ENCODE measurements around the gene RBM7. TPM values are rescaled to one million over a fixed set of nuclear protein-coding genes. Genes with fewer than 3 reads are reported as not detected.

The RBM7 gene
- total RNA-seq, 1 experiment from 2014 or later: 41.1 TPM

GRCh38 chr11:114386131-114386530, 14.3 kb upstream of the RBM7 start:
- ChIA-PET POLR2A (ENCODE audit: low non-redundant PET) (no interaction called here), CTCF (no interaction called here)
- H3K4me1 ChIP-seq (ENCODE audit: insufficient read depth, low read length, poor library complexity, severe bottlenecking): no peaks in the 10 kb centered on the region
- no peaks in the 10 kb centered on the region for H3K9me3 ChIP-seq (ENCODE audit: low read depth, low read length, poor library complexity, severe bottlenecking)
- TF ChIP-seq, protein P1, sequence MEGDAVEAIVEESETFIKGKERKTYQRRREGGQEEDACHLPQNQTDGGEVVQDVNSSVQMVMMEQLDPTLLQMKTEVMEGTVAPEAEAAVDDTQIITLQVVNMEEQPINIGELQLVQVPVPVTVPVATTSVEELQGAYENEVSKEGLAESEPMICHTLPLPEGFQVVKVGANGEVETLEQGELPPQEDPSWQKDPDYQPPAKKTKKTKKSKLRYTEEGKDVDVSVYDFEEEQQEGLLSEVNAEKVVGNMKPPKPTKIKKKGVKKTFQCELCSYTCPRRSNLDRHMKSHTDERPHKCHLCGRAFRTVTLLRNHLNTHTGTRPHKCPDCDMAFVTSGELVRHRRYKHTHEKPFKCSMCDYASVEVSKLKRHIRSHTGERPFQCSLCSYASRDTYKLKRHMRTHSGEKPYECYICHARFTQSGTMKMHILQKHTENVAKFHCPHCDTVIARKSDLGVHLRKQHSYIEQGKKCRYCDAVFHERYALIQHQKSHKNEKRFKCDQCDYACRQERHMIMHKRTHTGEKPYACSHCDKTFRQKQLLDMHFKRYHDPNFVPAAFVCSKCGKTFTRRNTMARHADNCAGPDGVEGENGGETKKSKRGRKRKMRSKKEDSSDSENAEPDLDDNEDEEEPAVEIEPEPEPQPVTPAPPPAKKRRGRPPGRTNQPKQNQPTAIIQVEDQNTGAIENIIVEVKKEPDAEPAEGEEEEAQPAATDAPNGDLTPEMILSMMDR (conservative IDR thresholded peaks at IDR 0.05; ENCODE audit: low read depth, low read length): no peak
- TF ChIP-seq EZH2 (IDR thresholded peaks at IDR 0.05; ENCODE audit: borderline replicate concordance, low read depth, low read length, poor library complexity, severe bottlenecking): no peak
- no peak overlapping the region for H3K4me3 ChIP-seq (ENCODE audit: low read depth, low read length, poor library complexity, severe bottlenecking)
- no TSS peak for BruUV-seq (replicated peaks)
- no peak overlapping the region for H3K27ac ChIP-seq (ENCODE audit: low read depth, low read length, poor library complexity, severe bottlenecking)
- no peaks in the 10 kb centered on the region for H3K36me3 ChIP-seq (ENCODE audit: insufficient read depth, low read length, poor library complexity, severe bottlenecking)
- no peaks in the 10 kb centered on the region for H3K27me3 ChIP-seq (replicated peaks; ENCODE audit: insufficient read depth, low read depth, low read length, poor library complexity)
- intact Hi-C loops (cut with micrococcal nuclease; ENCODE audit: unreplicated experiment): no loop called here
- no peak for DNase-seq (ENCODE audit: low spot score)

GRCh38 chr11:114386545-114386944, 13.9 kb upstream of the RBM7 start:
- TF ChIP-seq, protein P1 (conservative IDR thresholded peaks at IDR 0.05; ENCODE audit: low read depth, low read length): no peak
- no peak for TF ChIP-seq EZH2 (IDR thresholded peaks at IDR 0.05; ENCODE audit: borderline replicate concordance, low read depth, low read length, poor library complexity, severe bottlenecking)
- DNase-seq (ENCODE audit: low spot score): no peak
- no TSS peak for BruUV-seq (replicated peaks)
- Histone ChIP-seq H3K4me1 (ENCODE audit: insufficient read depth, low read length, poor library complexity, severe bottlenecking) (no peaks in the 10 kb centered on the region), H3K36me3 (ENCODE audit: insufficient read depth, low read length, poor library complexity, severe bottlenecking) (no peaks in the 10 kb centered on the region), H3K27me3 (replicated peaks; ENCODE audit: insufficient read depth, low read depth, low read length, poor library complexity) (no peaks in the 10 kb centered on the region), H3K9me3 (ENCODE audit: low read depth, low read length, poor library complexity, severe bottlenecking) (no peaks in the 10 kb centered on the region), H3K27ac (ENCODE audit: low read depth, low read length, poor library complexity, severe bottlenecking) (no peak overlapping the region), H3K4me3 (ENCODE audit: low read depth, low read length, poor library complexity, severe bottlenecking) (no peak overlapping the region)
- ChIA-PET CTCF (no interaction called here), POLR2A (ENCODE audit: low non-redundant PET) (no interaction called here)
- intact Hi-C loops (cut with micrococcal nuclease; ENCODE audit: unreplicated experiment): no loop called here

DNA sequence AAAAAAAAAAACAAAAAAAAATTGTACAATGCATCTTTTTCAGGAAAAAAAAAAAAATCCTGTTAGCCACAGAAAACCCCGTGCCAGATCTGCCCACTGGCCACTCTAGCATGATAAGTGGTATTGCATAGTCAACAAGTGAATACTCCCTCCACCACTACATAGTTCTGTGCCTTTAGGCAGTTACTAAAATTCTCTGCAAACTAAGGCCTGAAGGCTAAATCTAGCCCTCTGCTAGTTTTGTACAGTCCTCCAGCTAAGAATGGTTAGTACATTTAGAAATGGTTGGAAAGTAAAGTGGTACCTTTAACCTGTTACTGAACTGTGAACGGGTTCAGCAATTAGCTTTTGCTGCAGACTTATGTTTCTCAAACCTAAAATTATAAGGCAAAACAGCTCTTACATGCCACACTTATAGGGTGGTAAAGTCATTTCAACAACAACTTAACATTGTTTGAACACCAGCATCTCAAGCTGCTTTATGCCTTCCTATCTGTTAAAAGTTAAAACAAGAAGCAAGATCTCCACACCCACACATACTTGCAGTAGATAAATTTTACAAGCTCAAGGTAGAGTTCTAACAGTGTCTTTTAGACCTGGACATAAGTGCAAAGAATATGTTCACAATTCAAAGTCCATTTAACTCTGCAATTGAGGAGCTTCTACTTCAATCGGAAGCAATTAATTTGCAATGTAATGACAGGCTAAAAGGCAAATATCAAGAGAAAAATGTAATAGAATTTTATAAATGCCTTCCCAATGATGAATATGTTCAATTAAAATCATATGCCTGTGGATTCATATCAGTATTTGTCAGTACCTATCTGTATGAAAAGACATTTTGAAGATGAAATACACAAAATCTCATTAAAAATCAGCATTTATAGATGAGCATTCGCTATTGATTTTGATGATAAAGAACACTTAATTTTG, 7.5 kb upstream of the RBM7 start:
- Histone ChIP-seq H3K4me1 (ENCODE audit: insufficient read depth, low read length, poor library complexity, severe bottlenecking) (no peaks in the 10 kb centered on the region), H3K9me3 (ENCODE audit: low read depth, low read length, poor library complexity, severe bottlenecking) (no peaks in the 10 kb centered on the region), H3K4me3 (ENCODE audit: low read depth, low read length, poor library complexity, severe bottlenecking) (no peak overlapping the region), H3K36me3 (ENCODE audit: insufficient read depth, low read length, poor library complexity, severe bottlenecking) (no peaks in the 10 kb centered on the region), H3K27me3 (replicated peaks; ENCODE audit: insufficient read depth, low read depth, low read length, poor library complexity) (no peaks in the 10 kb centered on the region), H3K27ac (ENCODE audit: low read depth, low read length, poor library complexity, severe bottlenecking) (no peak overlapping the region)
- DNase-seq (ENCODE audit: low spot score): no peak
- CTCF ChIA-PET: no interaction called here
- intact Hi-C loops (cut with micrococcal nuclease; ENCODE audit: unreplicated experiment): no loop called here
- POLR2A ChIA-PET (ENCODE audit: low non-redundant PET): no interaction called here
- no TSS peak for BruUV-seq (replicated peaks)
- TF ChIP-seq EZH2 (IDR thresholded peaks at IDR 0.05; ENCODE audit: borderline replicate concordance, low read depth, low read length, poor library complexity, severe bottlenecking): no peak
- TF ChIP-seq, protein P1 (conservative IDR thresholded peaks at IDR 0.05; ENCODE audit: low read depth, low read length): no peak
